LoVo (cell line): Measurements from ENCODE around the gene AKR7A3.

ENCODE experiments used
- DNase-seq: peaks from one replicate; pipeline ENCODE4 v3.0.0-alpha.2; 2016; ENCODE audit warnings: low spot score

The AKR7A3 gene

DNA sequence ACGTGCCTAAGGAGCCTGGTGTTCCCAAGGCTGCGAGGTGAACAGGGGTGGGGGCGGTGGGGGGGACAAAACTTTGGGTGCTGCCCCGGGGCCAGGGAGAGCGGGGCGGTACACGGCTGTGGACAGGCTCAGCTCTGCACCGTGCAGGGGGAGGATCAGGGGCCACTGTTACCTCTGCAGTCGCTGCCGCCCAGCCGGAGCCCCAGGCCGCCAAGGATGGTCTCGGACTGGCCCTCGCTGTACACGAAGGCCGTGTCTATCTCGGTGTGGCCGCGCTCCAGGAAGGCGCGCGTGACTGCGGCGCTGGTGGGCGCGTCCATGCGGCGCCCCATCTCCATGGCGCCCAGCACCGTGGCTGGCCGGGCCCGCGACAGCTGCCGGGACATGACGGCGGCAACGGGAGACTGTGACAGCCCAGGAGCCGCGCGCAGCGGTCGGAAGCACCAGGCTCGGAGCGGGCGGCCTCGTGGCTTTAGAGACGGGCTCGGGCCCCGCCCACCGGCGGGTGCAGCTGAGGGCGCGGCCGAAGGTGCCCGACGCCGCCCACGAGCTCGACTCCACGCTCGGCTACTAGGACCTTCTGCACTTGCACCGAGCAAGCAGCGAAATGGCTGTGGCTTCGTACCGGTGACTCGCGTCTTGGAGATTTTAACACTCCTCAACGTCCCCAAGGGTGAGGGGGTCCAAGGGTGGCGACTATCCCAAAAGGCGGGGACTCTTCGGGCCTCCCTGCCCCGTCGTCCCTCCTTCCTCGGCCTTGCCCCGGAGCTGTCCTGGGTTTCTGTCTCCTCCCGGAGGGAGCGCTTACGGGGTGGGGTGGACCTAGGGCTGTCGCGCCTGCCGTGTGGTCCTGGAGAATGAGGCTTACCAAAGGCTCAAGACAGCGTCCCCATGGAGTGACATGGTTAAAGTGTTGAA is at the start of gene AKR7A3:
Gene AKR7A3 (minus strand): TSS at position 447 of the 918 bp plus-strand sequence. CDS start 61 bp downstream, at position 386.
- peak; percentile 65 for DNase-seq

DNA sequence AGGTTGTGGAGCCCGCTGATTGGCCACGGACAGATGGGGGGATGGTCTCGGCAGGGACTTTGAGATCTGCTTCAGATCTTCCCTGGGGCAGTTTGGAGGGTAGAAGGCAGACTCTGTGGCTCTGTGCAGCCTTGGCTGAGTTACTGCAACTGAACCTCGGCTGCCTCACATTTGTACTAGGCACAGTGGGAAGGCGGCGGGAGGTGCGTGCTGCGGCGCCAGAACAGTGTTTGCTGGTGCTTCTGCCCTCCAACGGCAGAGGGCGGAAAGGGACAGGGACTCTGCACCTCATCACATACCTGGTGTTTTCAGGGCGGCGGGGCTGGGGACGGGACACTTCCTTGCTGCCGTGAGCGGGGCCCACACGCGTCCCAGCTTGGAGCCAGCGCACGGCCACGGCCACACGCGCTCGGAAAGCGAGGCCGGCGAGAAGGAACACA is 49.8 kb upstream of the AKR7A3 start:
- no peak for DNase-seq

DNA sequence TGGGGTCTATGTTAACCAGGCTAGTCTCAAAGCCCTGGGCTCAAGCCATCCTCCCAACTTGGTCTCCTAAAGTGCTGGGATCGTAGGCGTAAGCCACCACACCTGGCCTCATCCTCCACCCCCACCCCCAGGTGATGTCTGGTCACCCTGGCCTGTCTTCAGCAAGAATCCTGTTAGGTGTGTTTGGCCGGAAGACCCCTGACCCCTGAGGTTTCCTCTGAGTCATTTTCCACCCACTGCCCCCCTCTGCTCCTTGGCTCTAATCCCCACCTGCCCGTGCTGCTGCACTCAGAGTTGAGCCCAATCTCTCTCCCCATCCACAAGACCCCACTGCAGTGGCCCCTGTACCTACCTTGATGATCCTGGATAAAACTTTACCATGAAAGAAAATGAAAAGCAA is 48.7 kb upstream of the AKR7A3 start:
- no peak for DNase-seq

DNA sequence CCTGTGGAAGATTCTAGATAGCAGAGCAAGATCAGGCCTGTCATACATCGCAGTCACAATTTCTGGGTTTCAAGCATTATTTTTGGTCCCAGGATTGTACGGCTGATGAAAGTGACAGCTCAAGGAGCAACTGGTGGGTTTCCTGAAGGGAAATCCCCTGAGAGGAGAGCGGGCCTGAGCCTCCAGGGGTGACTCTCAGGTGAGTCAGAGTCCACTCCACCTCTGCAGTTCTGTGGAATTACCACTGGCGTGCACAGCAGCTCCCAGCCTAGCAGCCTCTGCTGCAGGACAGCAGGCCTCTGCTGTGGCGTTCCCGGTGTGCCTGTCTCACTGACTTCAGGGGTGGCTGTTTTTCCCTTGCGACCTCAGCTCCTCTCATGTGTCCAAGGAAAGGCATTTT is 48.0 kb upstream of the AKR7A3 start:
- no peak for DNase-seq

DNA sequence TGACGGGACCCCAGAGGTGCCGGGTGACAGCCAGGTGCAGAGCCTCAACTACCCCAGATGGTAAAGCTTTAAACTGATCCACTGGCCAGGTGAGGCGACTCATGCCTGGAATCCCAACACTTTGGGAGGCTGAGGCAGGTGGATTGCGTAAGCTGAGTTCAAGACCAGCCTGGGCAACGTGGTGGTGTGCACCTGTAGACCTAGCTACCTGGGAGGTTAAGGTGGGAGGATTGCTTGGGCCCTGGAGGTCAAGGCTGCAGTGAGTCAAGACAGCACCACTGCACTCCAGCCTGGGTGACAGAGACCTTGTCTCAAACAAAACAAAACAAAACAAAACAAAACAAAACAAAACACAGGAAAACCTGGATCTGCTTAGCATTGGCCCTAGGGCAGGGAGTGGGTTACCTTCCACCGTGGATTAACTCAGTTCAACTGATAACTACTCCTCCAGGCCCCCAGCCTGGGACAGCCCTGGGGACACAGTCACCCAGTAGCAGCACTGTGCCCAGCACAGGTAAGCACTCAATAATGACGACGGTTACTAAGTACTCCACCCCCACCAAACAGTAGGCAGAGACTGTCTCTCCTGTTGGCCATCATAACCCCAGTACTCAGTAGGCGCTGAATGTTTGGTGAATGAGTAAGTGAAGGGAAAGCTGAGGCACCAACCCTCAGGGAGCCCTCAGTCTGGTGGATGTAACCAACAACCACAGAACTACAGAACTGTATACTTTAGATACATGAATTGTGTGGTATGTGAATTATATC is 45.2 kb upstream of the AKR7A3 start:
- no peak for DNase-seq

DNA sequence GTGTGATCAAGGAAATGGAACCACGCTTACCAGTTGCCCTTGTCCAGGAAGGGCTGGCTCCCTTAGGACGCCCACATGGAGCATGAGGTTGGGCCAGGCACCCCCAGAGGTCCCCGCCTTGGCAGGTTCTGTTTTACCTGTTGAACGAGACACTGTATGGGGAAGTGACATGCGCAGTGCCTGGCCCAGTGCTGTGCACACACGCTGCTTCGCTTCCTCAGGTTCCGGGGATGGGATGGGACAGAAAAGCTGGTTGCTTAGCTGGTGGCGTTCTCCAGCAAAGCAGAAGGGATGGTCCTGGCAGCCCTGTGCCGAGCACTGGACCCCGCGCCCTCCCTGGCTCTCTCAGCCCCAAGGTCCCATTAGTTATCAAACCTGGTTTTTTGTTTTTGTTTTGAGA is 44.3 kb upstream of the AKR7A3 start:
- DNase-seq, result no peak

DNA sequence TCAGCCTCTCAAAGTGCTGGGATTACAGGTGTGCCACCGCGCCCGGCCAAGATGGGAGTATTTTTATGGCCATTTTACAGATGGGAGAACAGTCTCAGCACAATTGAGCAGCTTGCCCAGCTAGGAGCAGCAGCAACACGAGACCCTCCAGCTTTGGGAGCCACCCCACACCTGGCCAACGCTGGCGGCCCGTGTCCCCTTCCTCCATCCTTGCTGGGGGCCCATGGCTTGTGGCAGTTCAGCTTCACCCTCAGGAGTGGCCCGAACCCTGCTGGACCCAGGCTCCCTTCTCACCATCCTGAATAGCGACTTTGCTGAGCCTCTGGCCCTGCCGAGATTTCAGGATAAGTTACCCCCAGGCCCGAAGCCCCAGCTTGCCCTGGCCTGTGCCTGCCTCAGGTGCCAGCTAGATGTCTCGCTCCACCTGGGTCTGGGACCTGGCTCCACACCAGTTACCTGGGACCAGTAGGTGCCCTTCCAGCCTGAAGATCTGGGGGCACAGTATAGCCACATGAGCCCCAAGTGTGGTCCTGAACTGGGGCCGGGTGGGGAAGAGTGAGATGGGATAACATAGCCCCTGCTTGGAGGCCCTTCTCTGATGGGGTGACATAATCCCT is 42.8 kb upstream of the AKR7A3 start:
- no peak for DNase-seq

DNA sequence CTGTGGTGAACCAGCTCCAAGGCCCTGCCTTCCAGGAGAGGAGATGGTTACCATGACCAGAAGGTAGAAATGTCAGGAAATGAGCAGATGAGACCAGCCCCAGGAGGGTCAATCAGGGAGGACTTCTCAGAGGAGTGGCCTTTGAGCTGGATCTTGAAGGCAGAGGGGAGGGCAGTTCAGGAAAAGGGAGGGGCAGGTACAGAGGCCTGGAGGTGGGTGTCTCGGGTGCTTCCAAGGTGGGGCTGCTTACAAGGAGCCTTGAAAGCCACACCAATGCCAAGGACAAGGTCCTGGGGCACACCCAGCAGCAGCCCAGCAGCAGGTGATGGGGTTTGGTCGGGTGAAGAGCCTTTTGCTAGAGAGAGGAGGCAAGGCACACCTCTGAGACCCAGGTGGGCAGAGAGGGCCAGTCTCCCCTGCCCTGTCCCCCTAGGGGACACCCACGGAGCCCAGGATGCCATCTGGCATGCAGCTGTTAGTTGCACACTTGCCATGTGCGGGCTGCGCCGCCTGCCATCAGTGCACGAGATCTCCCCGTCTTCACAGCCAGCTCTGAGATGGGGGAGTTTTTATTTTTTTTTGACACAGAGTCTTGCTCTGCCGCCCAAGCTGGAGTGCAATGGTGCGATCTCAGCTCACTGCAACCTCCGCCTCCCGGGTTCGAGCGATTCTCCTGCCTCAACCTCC is 42.0 kb upstream of the AKR7A3 start:
- no peak for DNase-seq

DNA sequence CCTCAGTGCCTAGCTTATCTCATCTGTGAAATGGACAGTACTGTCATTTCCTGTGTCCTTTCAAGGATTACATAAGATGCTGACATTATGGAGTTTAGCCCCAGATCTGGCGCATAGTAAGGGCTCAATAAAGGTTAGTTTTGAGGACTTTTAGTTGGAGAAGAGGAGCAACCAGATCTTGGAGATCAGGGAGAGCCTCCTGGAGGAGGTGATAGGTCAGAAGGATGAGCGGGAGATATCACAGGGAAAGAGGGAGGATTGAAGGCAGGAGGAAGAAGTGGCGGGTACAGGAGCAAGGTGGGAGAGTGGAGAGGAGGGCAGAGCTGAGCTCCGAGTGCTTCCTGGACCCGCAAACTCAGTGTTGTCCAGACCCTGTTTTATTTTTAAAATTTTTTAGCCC is 41.0 kb upstream of the AKR7A3 start:
- DNase-seq, result no peak

DNA sequence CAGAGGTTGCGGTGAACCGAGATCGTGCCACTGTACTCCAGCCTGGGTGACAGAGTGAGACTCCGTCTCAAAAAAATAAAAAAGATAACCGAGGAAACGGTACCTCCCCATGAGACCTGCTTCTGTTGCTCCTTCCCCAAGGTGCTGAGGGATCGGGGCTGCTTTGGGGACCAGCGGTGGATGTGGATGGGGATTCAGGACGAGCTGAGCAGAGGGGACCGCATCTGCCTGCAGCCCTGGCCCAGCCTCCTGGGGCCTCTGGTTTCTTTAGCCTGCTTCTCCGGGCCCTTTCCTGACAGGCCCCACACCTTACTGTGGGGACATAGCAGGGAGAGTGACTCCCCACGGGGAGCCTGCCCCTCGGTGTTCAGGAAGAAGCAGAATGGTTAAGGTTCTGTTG is 40.6 kb upstream of the AKR7A3 start:
- no peak for DNase-seq

DNA sequence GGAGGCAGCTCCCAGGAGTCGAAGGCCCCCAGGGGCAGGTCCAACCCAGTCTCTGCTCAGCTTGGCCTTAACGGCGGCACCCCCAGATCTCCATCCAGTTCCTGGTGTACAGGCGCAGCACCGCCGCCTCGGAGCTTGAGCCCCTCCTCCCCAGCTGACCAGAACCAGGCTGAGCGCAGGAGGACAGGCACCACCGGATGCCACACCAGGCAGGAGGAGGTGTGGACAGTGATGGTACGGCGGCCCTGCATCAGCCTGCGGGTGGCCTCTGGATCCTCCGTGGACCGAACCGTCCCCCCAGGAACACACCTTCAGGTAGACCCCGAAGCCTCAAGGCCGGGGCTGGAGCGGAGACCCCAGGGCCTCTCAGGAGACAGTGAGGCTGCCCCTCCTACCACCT is 39.9 kb upstream of the AKR7A3 start:
- DNase-seq, result no peak

DNA sequence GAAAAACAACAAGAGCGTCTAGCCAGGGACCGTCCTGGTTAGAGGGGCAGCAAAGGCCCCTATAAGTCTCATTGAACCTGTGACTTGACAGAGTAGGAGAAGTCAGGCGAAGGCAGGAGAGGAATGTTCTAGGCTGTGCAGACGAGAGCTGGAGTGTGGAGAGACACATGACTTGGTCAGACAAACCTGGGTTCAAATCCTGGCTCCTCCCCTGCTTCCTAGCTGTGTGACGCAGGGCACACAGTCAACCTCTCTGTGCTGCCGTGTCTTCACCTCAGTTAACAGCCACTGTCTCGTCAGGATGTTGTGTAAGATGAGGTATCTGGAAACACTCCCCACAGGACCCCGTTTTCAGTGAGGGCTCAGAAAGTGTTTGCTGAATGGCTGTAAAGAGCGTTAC is 39.2 kb upstream of the AKR7A3 start:
- DNase-seq, result no peak

DNA sequence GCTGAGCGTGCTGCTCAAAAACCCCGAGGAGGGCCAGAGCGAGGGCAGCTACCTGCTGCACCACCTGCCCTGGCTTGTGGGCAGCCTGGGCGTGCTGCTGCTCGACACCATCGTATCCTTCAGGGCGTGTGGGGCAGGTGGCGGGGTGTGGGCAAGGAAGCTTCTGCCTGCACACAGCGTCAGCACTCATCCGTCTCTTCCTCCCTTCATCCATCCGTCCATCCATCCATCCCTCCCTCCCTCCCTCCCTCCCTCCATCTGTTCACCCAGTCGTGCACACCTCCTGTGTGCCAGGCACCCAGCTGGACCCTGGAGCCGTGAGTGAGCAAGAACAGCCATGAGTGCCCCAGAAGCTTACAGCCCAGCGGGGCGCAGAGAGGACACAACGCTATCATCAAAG is 38.7 kb upstream of the AKR7A3 start:
- no peak for DNase-seq

DNA sequence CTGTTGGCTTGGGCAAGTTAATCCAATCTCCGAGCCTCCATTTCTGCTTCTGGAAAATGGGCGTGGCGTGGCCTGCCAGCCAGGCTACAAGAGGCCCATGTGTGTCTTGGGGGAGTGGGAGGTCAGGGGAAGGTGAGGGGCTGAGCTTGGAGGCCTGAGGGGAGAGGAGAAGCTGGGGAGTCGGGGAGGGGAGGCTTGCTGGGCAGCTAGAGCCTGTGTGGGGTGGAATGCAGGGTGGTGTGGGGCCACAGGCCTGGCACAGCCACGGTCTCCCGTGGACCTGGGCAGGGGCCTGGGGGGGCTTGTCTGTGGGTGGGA is 38.1 kb upstream of the AKR7A3 start:
- no peak for DNase-seq

DNA sequence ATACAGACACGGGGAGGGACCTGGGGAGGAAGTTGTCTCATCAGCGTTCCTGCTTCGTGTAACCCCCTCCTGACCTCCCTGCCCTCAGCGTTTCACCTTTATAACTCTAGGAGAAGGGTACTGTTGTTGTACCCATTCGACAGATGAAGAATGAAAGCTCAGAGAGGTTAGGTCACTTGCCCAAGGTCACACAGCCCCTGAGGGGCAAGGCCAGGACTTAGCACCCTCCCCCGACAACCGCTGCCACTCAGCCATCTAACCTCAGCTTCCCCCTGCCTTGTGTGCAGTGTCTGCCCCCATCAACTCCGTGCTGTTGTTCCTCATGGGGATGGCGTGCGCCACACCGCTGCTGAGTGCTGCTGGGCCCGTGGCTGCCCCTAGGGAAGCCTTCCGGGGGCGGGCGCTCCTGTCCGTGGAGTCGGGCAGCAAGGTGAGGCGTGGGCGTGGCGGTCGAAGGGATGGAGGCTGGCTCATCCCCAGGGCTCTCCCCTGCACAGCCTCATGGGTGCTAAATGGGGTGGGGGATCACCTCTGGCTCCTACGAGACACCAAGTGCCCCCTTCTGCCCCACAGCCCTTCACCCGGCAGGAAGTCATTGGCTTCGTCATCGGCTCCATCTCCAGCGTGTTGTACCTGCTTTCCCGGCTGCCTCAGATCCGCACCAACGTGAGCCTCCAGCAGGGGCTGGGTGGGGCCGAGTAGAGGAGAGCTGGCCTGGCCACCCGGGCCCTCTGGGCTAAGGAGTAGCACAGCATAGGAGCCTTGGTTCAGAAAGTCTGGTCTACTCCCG is 37.6 kb upstream of the AKR7A3 start:
- DNase-seq, result no peak

DNA sequence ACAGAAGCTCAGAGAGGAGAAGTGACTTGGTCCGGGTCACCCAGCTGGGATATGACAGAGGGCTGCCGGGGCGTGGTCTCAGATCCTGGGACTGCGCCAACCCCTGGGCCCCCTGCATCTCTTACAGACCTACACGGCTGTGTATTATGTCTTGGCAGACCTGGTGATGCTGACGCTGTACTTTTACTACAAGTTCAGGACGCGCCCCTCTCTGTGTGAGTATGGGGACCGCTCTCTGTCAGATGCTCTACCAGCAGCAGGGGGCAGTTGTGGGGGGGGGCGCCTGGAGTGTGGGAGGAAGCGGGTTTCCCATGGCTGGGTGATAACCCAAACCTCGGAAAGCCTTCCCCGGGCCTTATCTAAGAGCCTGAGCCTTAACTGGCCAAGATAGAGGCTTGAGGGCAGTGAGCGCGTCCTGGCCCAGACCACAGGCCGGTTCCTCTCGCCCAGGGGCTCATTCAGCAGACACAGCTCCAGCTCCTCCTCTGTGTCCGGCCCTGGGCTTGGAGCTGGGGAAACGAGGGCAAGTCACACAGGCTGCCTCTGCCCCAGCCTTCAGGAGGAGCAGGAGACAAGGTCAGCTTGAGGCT is 36.9 kb upstream of the AKR7A3 start:
- DNase-seq, result no peak

DNA sequence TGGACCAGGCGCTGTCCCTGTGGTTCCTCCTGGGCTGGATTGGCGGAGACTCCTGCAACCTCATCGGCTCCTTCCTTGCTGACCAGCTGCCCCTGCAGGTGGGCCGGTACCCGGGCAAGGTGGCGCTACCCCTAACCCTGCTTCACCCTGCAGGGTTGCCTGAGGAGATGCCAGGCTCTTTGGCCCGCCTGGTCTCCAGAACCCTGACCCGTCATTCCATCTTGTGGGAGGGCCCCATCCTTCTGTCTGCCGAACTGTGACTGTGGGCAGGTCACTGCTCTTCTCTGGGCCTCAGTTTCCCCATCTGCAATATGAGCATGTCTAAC is 36.1 kb upstream of the AKR7A3 start:
- no peak for DNase-seq

DNA sequence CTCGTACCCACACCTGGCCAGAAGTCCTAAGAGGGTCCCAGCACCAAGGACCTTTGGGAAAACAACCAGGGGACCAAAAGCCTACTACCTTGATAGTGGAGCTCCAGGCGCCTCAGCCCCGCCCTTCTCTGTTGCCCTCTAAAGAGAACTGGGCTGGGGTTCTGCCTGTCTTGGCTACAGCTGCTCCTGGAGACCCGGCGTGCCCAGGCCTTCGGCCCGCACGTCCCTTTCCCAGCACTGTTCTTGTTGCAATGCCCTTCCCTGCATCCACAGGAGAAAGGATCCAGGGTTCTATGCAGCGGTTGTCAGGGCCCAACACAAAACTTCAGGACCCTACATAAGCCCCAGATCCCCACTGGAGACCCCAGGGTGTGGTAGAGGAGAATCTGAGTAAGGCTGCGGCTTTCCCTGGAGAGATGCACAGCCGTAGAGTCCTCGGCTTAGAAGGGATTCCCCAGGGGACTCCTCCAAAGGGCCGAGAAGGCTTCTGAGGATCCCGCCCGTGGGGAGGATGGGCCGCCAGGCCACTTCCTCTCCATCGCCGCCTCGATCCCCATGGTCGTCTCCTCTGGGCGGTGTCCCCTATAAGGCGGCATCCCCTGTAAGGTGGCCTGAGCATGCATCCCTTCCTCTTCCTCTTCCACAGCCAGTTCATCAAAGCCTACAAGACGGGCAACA is 35.6 kb upstream of the AKR7A3 start:
- no peak for DNase-seq

DNA sequence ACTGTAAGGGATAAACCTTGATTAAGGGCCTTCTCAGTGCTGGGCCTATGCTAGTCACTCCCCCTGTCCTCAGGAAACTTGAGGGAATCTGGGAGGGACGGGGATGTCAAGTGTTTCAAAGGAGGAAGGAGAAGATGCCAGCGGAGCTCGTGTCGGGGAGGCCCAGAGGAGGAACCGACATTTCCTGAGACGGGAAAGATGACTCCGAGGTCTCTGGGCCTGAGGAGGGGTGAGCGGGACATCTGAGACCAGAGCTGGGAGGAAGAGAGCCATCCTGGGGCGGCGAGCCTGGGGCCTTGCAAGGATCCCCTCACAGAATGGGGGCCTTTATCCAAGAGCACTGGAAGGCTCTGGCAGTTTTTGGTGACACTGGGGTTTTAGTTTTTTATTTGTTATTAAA is 33.9 kb upstream of the AKR7A3 start:
- no peak for DNase-seq

DNA sequence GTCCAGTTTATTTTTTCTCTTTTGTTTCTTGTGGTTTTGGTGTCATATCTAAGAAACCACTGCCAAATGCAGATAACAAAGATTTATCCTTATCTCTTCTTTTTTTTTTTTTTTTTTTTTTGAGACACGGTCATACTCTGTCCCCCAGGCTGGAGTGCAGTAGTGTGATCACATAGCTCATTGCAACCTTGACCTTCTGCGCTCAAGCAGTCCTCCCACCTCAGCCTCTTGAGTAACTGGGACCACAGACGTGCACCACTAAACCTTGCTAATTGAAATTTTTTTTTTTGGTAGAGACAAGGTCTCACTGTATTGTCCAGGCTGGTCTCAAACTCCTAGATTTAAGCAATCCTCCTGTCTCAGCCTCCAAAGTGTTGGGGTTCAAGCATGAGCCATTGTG is 32.5 kb upstream of the AKR7A3 start:
- no peak for DNase-seq

DNA sequence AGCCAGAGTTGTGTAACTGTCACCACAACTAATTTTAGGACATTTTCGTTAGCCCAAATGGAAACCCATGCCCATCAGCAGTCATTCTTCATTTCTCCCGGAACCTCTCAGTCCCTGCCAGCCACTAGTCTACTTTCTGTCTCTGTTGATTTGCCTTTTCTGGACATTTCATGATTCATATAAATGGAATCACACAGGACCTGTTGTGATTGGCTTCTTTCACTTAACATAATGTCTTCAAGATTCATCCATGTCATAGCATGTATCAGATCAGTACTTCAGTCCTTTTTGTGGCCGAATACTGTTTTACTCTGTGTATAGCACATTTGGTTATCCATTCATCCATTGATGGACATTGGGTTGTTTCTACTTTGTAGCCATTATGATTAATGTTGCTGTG is 30.6 kb upstream of the AKR7A3 start:
- no peak for DNase-seq
